Lower leg skin (tissue), 4 donors: ENCODE data around the gene SLC45A3. TPM values are rescaled to one million over a fixed set of nuclear protein-coding genes. Genes with fewer than 3 reads are reported as not detected.

Source experiments
- DNase-seq, 2 donors: peaks; one replicate each; pipeline ENCODE4 v3.0.0-alpha.2; 2019; ENCODE audit warnings: low spot score in 2 of 2
- H3K4me3 ChIP-seq: fragments of 200-600 bp; sonication (generic); 2 replicates; pipeline ENCODE4 v1.5.1; 2017; ENCODE audit warnings: mild to moderate bottlenecking, low read depth; ENCODE audit not compliant: poor library complexity, severe bottlenecking
- CTCF ChIP-seq, 3 donors: fragments of 450-650 bp; IDR thresholded peaks; one replicate each; pipeline ENCODE4 v1.5.1; 2016; ENCODE audit warnings: antibody characterized with exemption in 3 of 3, mild to moderate bottlenecking in 3 of 3, moderate library complexity in 2 of 3
- POLR2A ChIP-seq, 2 donors: fragments of 450-650 bp; IDR thresholded peaks; one replicate each; pipeline ENCODE4 v1.6.1; 2016 to 2017; ENCODE audit warnings: antibody characterized with exemption in 2 of 2, mild to moderate bottlenecking in 1 of 2, moderate library complexity in 1 of 2
- WGBS, 2 donors: methylation state at CpG; one replicate each; pipeline ENCODE4 v1.1.5; 2018; 5-methylcytosine and 5-hydroxymethylcytosine counted together
- intact Hi-C: fragments of 100-400 bp; cut with DNase I; formaldehyde crosslinking; loops from one replicate; pipeline ENCODE4 v1.15.0; 2023; ENCODE audit warnings: low total_unique reads
- total RNA-seq, 4 donors: library from RNA; depleted of rRNA; stranded (reverse); fragments of >200 nt; gene quantifications; one replicate each; pipeline ENCODE4 v1.1.0, GENCODE V29; 2016

SLC45A3 gene
- total RNA-seq, 4 donors from 2014 or later = 1.9 to 5.1 (median 3.1) TPM

GRCh38 chr1:205623646-205624045 lies 56.7 kb downstream of the SLC45A3 start:
- 69 to 78% methylated on average over 4 of the region's 4 CpGs for WGBS, 2 donors
- DNase-seq = no peak
- TF ChIP-seq POLR2A (IDR thresholded peaks at IDR 0.05) = no peak
- TF ChIP-seq CTCF (IDR thresholded peaks at IDR 0.05) = no peak
- intact Hi-C loops = no loop called here
- H3K4me3 ChIP-seq = no peak overlapping the region

GRCh38 chr1:205620269-205620668 lies 60.0 kb downstream of the SLC45A3 start:
- TF ChIP-seq CTCF (IDR thresholded peaks at IDR 0.05) (no peak), POLR2A (IDR thresholded peaks at IDR 0.05) (no peak)
- intact Hi-C loops = no loop called here
- WGBS, 2 donors = 87 to 95% methylated on average over 6 of the region's 6 CpGs

GRCh38 chr1:205619376-205619775 lies 60.9 kb downstream of the SLC45A3 start:
- TF ChIP-seq POLR2A (IDR thresholded peaks at IDR 0.05) = no peak
- no peak for TF ChIP-seq CTCF (IDR thresholded peaks at IDR 0.05)
- no peak overlapping the region for H3K4me3 ChIP-seq
- WGBS, 2 donors = 89 to 92% methylated on average over 3 of the region's 3 CpGs
- no peak for DNase-seq
- intact Hi-C loops = no loop called here

More at GRCh38 chr1:205620269-205620668, 60.0 kb downstream of the SLC45A3 start:
- H3K4me3 ChIP-seq = no peak overlapping the region
- DNase-seq = no peak

GRCh38 chr1:205616563-205617293 lies 63.6 kb downstream of the SLC45A3 start:
- no peak for DNase-seq
- WGBS, 2 donors = 80 to 82% methylated on average over 1 of the region's 1 CpG
- H3K4me3 ChIP-seq = no peak overlapping the region
- TF ChIP-seq CTCF (IDR thresholded peaks at IDR 0.05) (no peak), POLR2A (IDR thresholded peaks at IDR 0.05) (no peak)
- intact Hi-C loops = no loop called here

GRCh38 chr1:205615789-205616188 lies 64.5 kb downstream of the SLC45A3 start:
- DNase-seq = no peak

More at GRCh38 chr1:205615789-205616188, 64.5 kb downstream of the SLC45A3 start:
- no peak overlapping the region for H3K4me3 ChIP-seq
- WGBS, 2 donors = 42 to 48% methylated on average over 1 of the region's 1 CpG
- no peak for TF ChIP-seq POLR2A (IDR thresholded peaks at IDR 0.05)
- no peak for TF ChIP-seq CTCF (IDR thresholded peaks at IDR 0.05)
- intact Hi-C loops = no loop called here
